Central memory CD8-positive, alpha-beta T cell (primary cell): ENCODE data around the gene CTCFL.

Experiments used
- ATAC-seq: fragments of 150-1000 bp; cut with Tn5 transposase; replicated peaks from 2 replicates; pipeline ENCODE4 v1.10.0; 2022; ENCODE audit warnings: mild to moderate bottlenecking, moderate FRiP score, moderate number of reproducible peaks; ENCODE audit not compliant: poor library complexity, severe bottlenecking; ENCODE audit errors: extremely low read depth
- DNase-seq, 2 donors: peaks; one replicate each; pipeline ENCODE4 v3.0.0; 2021; ENCODE audit warnings: low spot score in 2 of 2
- H3K27ac Mint-ChIP-seq: one replicate; pipeline ENCODE4 v1.8.0; 2022; ENCODE audit warnings: low read depth, mild to moderate bottlenecking, moderate library complexity, mixed read lengths
- H3K27me3 Mint-ChIP-seq: one replicate; pipeline ENCODE4 v1.8.0; 2022; ENCODE audit warnings: mixed read lengths
- H3K36me3 Mint-ChIP-seq: one replicate; pipeline ENCODE4 v1.8.0; 2022; ENCODE audit warnings: mild to moderate bottlenecking, moderate library complexity, mixed read lengths; ENCODE audit not compliant: insufficient read depth
- H3K4me1 Mint-ChIP-seq: one replicate; pipeline ENCODE4 v1.8.0; 2022; ENCODE audit warnings: mixed read lengths
- H3K4me3 Mint-ChIP-seq: one replicate; pipeline ENCODE4 v1.8.0; 2022; ENCODE audit warnings: mild to moderate bottlenecking, moderate library complexity, mixed read lengths
- H3K9me3 Mint-ChIP-seq: one replicate; pipeline ENCODE4 v1.8.0; 2022; ENCODE audit warnings: mixed read lengths

CTCFL gene

GRCh38 chr20:57467742-57468141 is 57.2 kb downstream of the CTCFL start:
- Mint-ChIP-seq H3K36me3 (no peaks in the 10 kb centered on the region), H3K4me1 (peaks cover 5% of the 10 kb centered on the region), H3K4me3 (no peak overlapping the region), H3K27me3 (peaks cover 16% of the 10 kb centered on the region), H3K27ac (no peak overlapping the region), H3K9me3 (no peaks in the 10 kb centered on the region)
- DNase-seq (no peak), ATAC-seq (no peak)

GRCh38 chr20:57465943-57466342 is 59.0 kb downstream of the CTCFL start:
- DNase-seq (no peak), ATAC-seq (no peak)
- H3K9me3 Mint-ChIP-seq: no peaks in the 10 kb centered on the region
- no peaks in the 10 kb centered on the region for H3K4me1 Mint-ChIP-seq
- no peaks in the 10 kb centered on the region for H3K36me3 Mint-ChIP-seq
- H3K27me3 Mint-ChIP-seq: peaks cover 16% of the 10 kb centered on the region
- no peak overlapping the region for H3K27ac Mint-ChIP-seq
- no peak overlapping the region for H3K4me3 Mint-ChIP-seq

GRCh38 chr20:57465486-57465885 is 59.5 kb downstream of the CTCFL start:
- no peak overlapping the region for H3K4me3 Mint-ChIP-seq
- H3K27me3 Mint-ChIP-seq: peaks cover 16% of the 10 kb centered on the region
- no peak for ATAC-seq
- DNase-seq: no peak
- no peaks in the 10 kb centered on the region for H3K36me3 Mint-ChIP-seq
- H3K4me1 Mint-ChIP-seq: no peaks in the 10 kb centered on the region
- H3K27ac Mint-ChIP-seq: no peak overlapping the region
- no peaks in the 10 kb centered on the region for H3K9me3 Mint-ChIP-seq

GRCh38 chr20:57464642-57465211 is 60.2 kb downstream of the CTCFL start:
- no peaks in the 10 kb centered on the region for H3K9me3 Mint-ChIP-seq
- H3K4me3 Mint-ChIP-seq: no peak overlapping the region
- DNase-seq: no peak
- no peak overlapping the region for H3K27ac Mint-ChIP-seq
- peaks cover 16% of the 10 kb centered on the region for H3K27me3 Mint-ChIP-seq
- no peaks in the 10 kb centered on the region for H3K36me3 Mint-ChIP-seq
- H3K4me1 Mint-ChIP-seq: no peaks in the 10 kb centered on the region
- no peak for ATAC-seq

GRCh38 chr20:57462781-57463180 is 62.2 kb downstream of the CTCFL start:
- Mint-ChIP-seq H3K27me3 (peaks cover 3% of the 10 kb centered on the region), H3K27ac (peak overlapping the region; percentile 55), H3K4me3 (no peak overlapping the region), H3K9me3 (no peaks in the 10 kb centered on the region), H3K4me1 (no peaks in the 10 kb centered on the region), H3K36me3 (no peaks in the 10 kb centered on the region)
- DNase-seq: no peak
- no peak for ATAC-seq

GRCh38 chr20:57461726-57462125 is 63.2 kb downstream of the CTCFL start:
- Mint-ChIP-seq H3K36me3 (no peaks in the 10 kb centered on the region), H3K27ac (no peak overlapping the region), H3K4me1 (no peaks in the 10 kb centered on the region), H3K4me3 (no peak overlapping the region), H3K9me3 (no peaks in the 10 kb centered on the region), H3K27me3 (no peaks in the 10 kb centered on the region)
- no peak for ATAC-seq
- DNase-seq: no peak

GRCh38 chr20:57460781-57461465 is 64.0 kb downstream of the CTCFL start:
- no peak overlapping the region for H3K27ac Mint-ChIP-seq
- no peak for DNase-seq
- H3K9me3 Mint-ChIP-seq: no peaks in the 10 kb centered on the region
- no peaks in the 10 kb centered on the region for H3K27me3 Mint-ChIP-seq
- no peaks in the 10 kb centered on the region for H3K36me3 Mint-ChIP-seq
- no peak overlapping the region for H3K4me3 Mint-ChIP-seq
- H3K4me1 Mint-ChIP-seq: peaks cover 5% of the 10 kb centered on the region
- ATAC-seq: no peak

GRCh38 chr20:57459897-57460296 is 65.0 kb downstream of the CTCFL start:
- H3K4me1 Mint-ChIP-seq: peaks cover 5% of the 10 kb centered on the region

GRCh38 chr20:57459278-57459677 is 65.7 kb downstream of the CTCFL start:
- Mint-ChIP-seq H3K36me3 (no peaks in the 10 kb centered on the region), H3K4me1 (peaks cover 5% of the 10 kb centered on the region), H3K4me3 (no peak overlapping the region), H3K9me3 (no peaks in the 10 kb centered on the region), H3K27ac (no peak overlapping the region), H3K27me3 (no peaks in the 10 kb centered on the region)
- DNase-seq (no peak), ATAC-seq (no peak)

More at GRCh38 chr20:57459897-57460296, 65.0 kb downstream of the CTCFL start:
- Mint-ChIP-seq H3K27ac (no peak overlapping the region), H3K27me3 (no peaks in the 10 kb centered on the region), H3K36me3 (no peaks in the 10 kb centered on the region), H3K4me3 (no peak overlapping the region), H3K9me3 (no peaks in the 10 kb centered on the region)
- DNase-seq (no peak), ATAC-seq (no peak)

- Mint-ChIP-seq H3K27ac (no peak overlapping the region), H3K4me1 (peaks cover 5% of the 10 kb centered on the region), H3K27me3 (no peaks in the 10 kb centered on the region), H3K4me3 (no peak overlapping the region), H3K9me3 (no peaks in the 10 kb centered on the region), H3K36me3 (no peaks in the 10 kb centered on the region)
- no peak for DNase-seq
- no peak for ATAC-seq
These were observed 66.4 kb downstream of the CTCFL start for GRCh38 chr20:57458400-57459160.

GRCh38 chr20:57457243-57458095 is 67.5 kb downstream of the CTCFL start:
- DNase-seq (no peak), ATAC-seq (no peak)
- no peaks in the 10 kb centered on the region for H3K36me3 Mint-ChIP-seq
- no peak overlapping the region for H3K27ac Mint-ChIP-seq
- H3K9me3 Mint-ChIP-seq: no peaks in the 10 kb centered on the region
- peaks cover 7% of the 10 kb centered on the region for H3K4me1 Mint-ChIP-seq
- H3K27me3 Mint-ChIP-seq: no peaks in the 10 kb centered on the region
- H3K4me3 Mint-ChIP-seq: no peak overlapping the region

- no peaks in the 10 kb centered on the region for H3K27me3 Mint-ChIP-seq
- DNase-seq: no peak
- H3K36me3 Mint-ChIP-seq: no peaks in the 10 kb centered on the region
- ATAC-seq: no peak
- peaks cover 21% of the 10 kb centered on the region for H3K4me1 Mint-ChIP-seq
- no peaks in the 10 kb centered on the region for H3K9me3 Mint-ChIP-seq
- no peak overlapping the region for H3K4me3 Mint-ChIP-seq
- H3K27ac Mint-ChIP-seq: no peak overlapping the region
These were observed 68.8 kb downstream of the CTCFL start for GRCh38 chr20:57456116-57456515.
